Measurements from ENCODE around the gene HUS1B. TPM values are rescaled to one million over a fixed set of nuclear protein-coding genes. Genes with fewer than 3 reads are reported as not detected.

The HUS1B gene
- total RNA-seq, 1 donor from 2014 or later, result 1.1 TPM

DNA sequence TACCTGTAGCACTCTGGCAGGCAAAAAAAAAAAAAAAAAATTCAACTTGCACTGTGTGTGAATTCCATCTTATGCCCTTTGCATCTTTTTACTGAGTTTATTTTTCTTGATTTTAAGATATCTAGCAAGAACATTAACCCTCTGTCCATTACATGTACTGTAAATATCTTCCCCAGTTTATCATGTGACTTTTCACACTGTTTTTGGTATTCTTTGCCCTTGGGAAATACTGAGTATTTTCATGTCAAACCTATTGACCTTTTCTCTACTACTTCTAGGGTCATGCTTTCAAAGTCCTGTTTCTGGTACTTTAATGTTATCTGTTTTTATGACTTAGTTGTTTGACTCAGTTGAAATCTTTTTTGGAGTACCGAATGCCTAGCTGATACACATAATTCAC, 843 bp upstream of the HUS1B start:
- Mint-ChIP-seq H3K9me3 (ENCODE audit: unreplicated experiment) (peaks cover 4% of the 10 kb centered on the region), H3K36me3 (ENCODE audit: unreplicated experiment) (peaks cover 5% of the 10 kb centered on the region), H3K4me1 (ENCODE audit: low read depth, unreplicated experiment) (peaks cover 20% of the 10 kb centered on the region)

DNA sequence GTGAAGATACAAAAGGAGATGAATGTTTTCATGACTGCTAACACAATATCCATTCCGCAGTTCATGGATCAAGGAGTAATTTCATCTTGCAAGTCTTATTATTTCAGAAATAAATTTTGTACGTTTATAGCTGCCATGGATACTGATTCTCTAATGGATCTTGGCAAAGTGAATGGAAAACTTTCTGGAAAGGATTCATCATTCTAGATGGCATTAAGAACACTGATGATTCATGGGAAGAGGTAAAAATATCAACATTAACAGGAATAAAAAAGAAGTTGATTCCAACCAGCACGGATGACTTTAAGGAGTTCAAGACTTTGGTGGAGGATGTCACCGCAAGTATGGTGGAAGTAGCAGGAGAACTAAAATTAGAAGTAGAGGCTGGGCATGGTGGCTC, 2.8 kb downstream of the HUS1B start:
- no peak overlapping the region for H3K27ac Mint-ChIP-seq (ENCODE audit: unreplicated experiment)
- H3K9me3 Mint-ChIP-seq (ENCODE audit: unreplicated experiment), result peaks cover 4% of the 10 kb centered on the region
- H3K36me3 Mint-ChIP-seq (ENCODE audit: unreplicated experiment), result peaks cover 5% of the 10 kb centered on the region
- H3K27me3 Mint-ChIP-seq (ENCODE audit: unreplicated experiment), result no peaks in the 10 kb centered on the region
- DNase-seq, result no peak
- H3K4me1 Mint-ChIP-seq (ENCODE audit: low read depth, unreplicated experiment), result peaks cover 7% of the 10 kb centered on the region
- no peak for TF ChIP-seq CTCF (IDR thresholded peaks at IDR 0.05; ENCODE audit: partially characterized antibody, unreplicated experiment)
- H3K4me3 Mint-ChIP-seq (ENCODE audit: unreplicated experiment), result no peak overlapping the region

More for the DNA sequence above, 843 bp upstream of the HUS1B start:
- no peak overlapping the region for H3K4me3 Mint-ChIP-seq (ENCODE audit: unreplicated experiment)
- no peak overlapping the region for H3K27ac Mint-ChIP-seq (ENCODE audit: unreplicated experiment)
- no peak for TF ChIP-seq CTCF (IDR thresholded peaks at IDR 0.05; ENCODE audit: partially characterized antibody, unreplicated experiment)
- DNase-seq, result no peak
- H3K27me3 Mint-ChIP-seq (ENCODE audit: unreplicated experiment), result no peaks in the 10 kb centered on the region

DNA sequence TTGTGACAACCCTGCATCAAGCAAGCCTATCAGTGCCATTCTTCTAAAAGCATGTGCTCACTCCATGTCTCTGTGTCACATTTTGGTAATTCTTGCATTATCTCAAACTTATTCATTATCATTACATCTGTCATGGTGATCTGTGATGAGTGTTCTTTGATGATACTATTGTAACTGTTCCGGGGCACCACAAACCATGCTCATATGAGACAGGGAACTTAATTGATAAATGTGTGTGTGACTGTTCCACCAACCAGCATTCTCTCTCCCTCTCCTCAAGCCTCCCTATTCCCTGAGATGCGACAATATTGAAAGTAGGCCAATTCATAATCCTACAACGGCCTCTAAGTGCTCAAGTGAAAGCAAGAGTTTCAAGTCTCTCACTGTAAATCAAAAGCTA, 4.0 kb downstream of the HUS1B start:
- no peak for DNase-seq
- no peak overlapping the region for H3K4me3 Mint-ChIP-seq (ENCODE audit: unreplicated experiment)
- TF ChIP-seq CTCF (IDR thresholded peaks at IDR 0.05; ENCODE audit: partially characterized antibody, unreplicated experiment), result no peak
- no peaks in the 10 kb centered on the region for H3K27me3 Mint-ChIP-seq (ENCODE audit: unreplicated experiment)
- H3K9me3 Mint-ChIP-seq (ENCODE audit: unreplicated experiment), result peaks cover 4% of the 10 kb centered on the region
- H3K4me1 Mint-ChIP-seq (ENCODE audit: low read depth, unreplicated experiment), result peaks cover 2% of the 10 kb centered on the region
- H3K27ac Mint-ChIP-seq (ENCODE audit: unreplicated experiment), result no peak overlapping the region
- peaks cover 5% of the 10 kb centered on the region for H3K36me3 Mint-ChIP-seq (ENCODE audit: unreplicated experiment)

DNA sequence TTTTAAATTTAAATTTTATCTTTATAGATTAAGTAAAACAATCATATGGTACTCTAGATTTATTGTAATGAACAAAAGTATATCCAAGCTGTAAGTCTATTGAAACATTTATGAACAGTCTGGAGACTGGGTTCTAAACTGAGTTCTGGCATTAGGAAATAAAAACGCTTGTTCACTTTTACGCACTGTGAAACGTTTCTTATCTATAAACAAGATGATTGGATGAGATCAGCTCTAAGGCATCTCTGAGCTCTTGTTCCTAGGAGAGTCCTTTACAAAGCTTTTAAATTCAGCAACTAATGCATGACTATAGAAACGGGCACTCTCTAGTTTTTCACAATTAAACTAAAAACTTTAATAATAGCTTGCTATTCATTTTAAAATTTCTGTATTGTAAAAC, 6.8 kb downstream of the HUS1B start:
- no peaks in the 10 kb centered on the region for H3K27me3 Mint-ChIP-seq (ENCODE audit: unreplicated experiment)
- H3K4me3 Mint-ChIP-seq (ENCODE audit: unreplicated experiment), result no peak overlapping the region
- peaks cover 3% of the 10 kb centered on the region for H3K9me3 Mint-ChIP-seq (ENCODE audit: unreplicated experiment)
- H3K4me1 Mint-ChIP-seq (ENCODE audit: low read depth, unreplicated experiment), result peaks cover 6% of the 10 kb centered on the region
- no peaks in the 10 kb centered on the region for H3K36me3 Mint-ChIP-seq (ENCODE audit: unreplicated experiment)
- no peak for DNase-seq
- H3K27ac Mint-ChIP-seq (ENCODE audit: unreplicated experiment), result no peak overlapping the region
- TF ChIP-seq CTCF (IDR thresholded peaks at IDR 0.05; ENCODE audit: partially characterized antibody, unreplicated experiment), result no peak

DNA sequence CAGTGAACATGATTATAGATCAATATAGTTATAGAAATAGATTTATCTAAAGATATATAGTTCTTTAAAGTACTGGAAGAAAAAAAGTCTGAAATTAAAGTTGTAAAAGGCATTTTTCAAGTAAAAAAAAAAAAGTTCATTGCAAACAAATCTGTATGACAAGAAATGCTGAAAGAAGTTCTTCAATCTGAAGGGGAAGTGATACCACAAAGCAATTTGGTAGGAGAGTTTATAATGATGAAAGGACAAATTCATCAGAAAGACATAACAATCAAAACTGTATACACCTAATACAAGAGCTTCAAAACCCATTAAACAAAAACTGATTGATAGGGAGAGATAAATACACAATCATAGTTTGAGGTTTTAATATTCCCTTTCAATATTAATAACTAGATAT, 14.1 kb downstream of the HUS1B start:
- no peaks in the 10 kb centered on the region for H3K27me3 Mint-ChIP-seq (ENCODE audit: unreplicated experiment)
- no peak for TF ChIP-seq CTCF (IDR thresholded peaks at IDR 0.05; ENCODE audit: partially characterized antibody, unreplicated experiment)
- no peak overlapping the region for H3K4me3 Mint-ChIP-seq (ENCODE audit: unreplicated experiment)
- H3K36me3 Mint-ChIP-seq (ENCODE audit: unreplicated experiment), result peaks cover 14% of the 10 kb centered on the region
- DNase-seq, result no peak
- no peak overlapping the region for H3K27ac Mint-ChIP-seq (ENCODE audit: unreplicated experiment)
- peaks cover 3% of the 10 kb centered on the region for H3K9me3 Mint-ChIP-seq (ENCODE audit: unreplicated experiment)
- peaks cover 5% of the 10 kb centered on the region for H3K4me1 Mint-ChIP-seq (ENCODE audit: low read depth, unreplicated experiment)

Data from glutamatergic neuron (in vitro differentiated cells).